Panc1 (cell line): ENCODE results near the gene MEX3A. TPM values are rescaled to one million over a fixed set of nuclear protein-coding genes. Genes with fewer than 3 reads are reported as not detected.

Experiments used
- ATAC-seq: fragments of 200-7000 bp; cut with Tn5 transposase; 2 replicates; pipeline ENCODE4 v1.9.1; 2020; ENCODE audit warnings: mild to moderate bottlenecking, moderate library complexity
- BruUV-seq: library from RNA; stranded (reverse); fragments of 400-500 nt; replicated peaks from 2 replicates; lab custom pipeline; 2021; lab: Mats Ljungman, UMichigan
- CTCF ChIA-PET: fragments of 300-600 bp; sonication (Branson Sonifier 250); formaldehyde crosslinking; loops from one replicate; lab custom pipeline; 2022; ENCODE audit warnings: antibody characterized with exemption; lab: Charles Lee
- POLR2A ChIA-PET: fragments of 300-600 bp; sonication (Branson Sonifier 250); formaldehyde crosslinking; loops from one replicate; lab custom pipeline; 2022; ENCODE audit warnings: antibody characterized with exemption; lab: Charles Lee
- DNase-seq: peaks from one replicate; pipeline ENCODE4 v3.0.0-alpha.2; 2010; ENCODE audit warnings: low read depth, low spot score
- H3K27ac ChIP-seq: 2 replicates; pipeline ENCODE4 v1.5.1; 2011; ENCODE audit warnings: mild to moderate bottlenecking, low read length, inconsistent platforms
- H3K27me3 ChIP-seq: fragments of 200-500 bp; sonication (Bioruptor generic); 2 replicates; pipeline ENCODE4 v1.6.0; 2014; ENCODE audit warnings: low read length, inconsistent platforms; ENCODE audit not compliant: control insufficient read depth, insufficient read depth
- H3K36me3 ChIP-seq: fragments of 200-500 bp; sonication (Bioruptor generic); 2 replicates; pipeline ENCODE4 v1.5.1; 2014; ENCODE audit warnings: inconsistent platforms, mild to moderate bottlenecking, low read length, moderate library complexity; ENCODE audit not compliant: control insufficient read depth, insufficient read depth
- H3K4me1 ChIP-seq: 2 replicates; pipeline ENCODE4 v1.5.1; 2011; ENCODE audit warnings: inconsistent platforms, mild to moderate bottlenecking, low read length, moderate library complexity; ENCODE audit not compliant: control insufficient read depth, insufficient read depth
- H3K4me3 ChIP-seq, 2 experiments: 2 replicates each; pipeline ENCODE4 v1.5.1; 2011 to 2012; ENCODE audit warnings: low read depth in 2 of 2, low read length in 2 of 2, mild to moderate bottlenecking in 2 of 2, inconsistent platforms in 1 of 2, moderate library complexity in 1 of 2
- H3K9me3 ChIP-seq: fragments of 200-500 bp; sonication (Bioruptor generic); 2 replicates; pipeline ENCODE4 v1.5.1; 2014; ENCODE audit warnings: low read depth, mild to moderate bottlenecking, inconsistent platforms, low read length, moderate library complexity; ENCODE audit not compliant: control insufficient read depth, insufficient read depth
- POLR2AphosphoS5 ChIP-seq: IDR thresholded peaks from 2 replicates; pipeline ENCODE4 v1.6.1; 2012; ENCODE audit warnings: mild to moderate bottlenecking, low read depth, low read length, moderate library complexity
- SIN3A ChIP-seq: IDR thresholded peaks from 2 replicates; pipeline ENCODE4 v1.6.1; 2012; ENCODE audit warnings: low read depth, mild to moderate bottlenecking, low read length, moderate library complexity, borderline replicate concordance; ENCODE audit not compliant: insufficient read depth
- TCF7L2 ChIP-seq: IDR thresholded peaks from 2 replicates; pipeline ENCODE4 v1.6.1; 2011; ENCODE audit warnings: mild to moderate bottlenecking, low read depth, low read length, inconsistent platforms
- in situ Hi-C: cut with HindIII; loops from 2 replicates; pipeline ENCODE4 v1.10.0; 2016; ENCODE audit warnings: low sequenced_read_pairs, low pct_unique_long_range_greater_than_20kb
- intact Hi-C: fragments of 100-400 bp; cut with micrococcal nuclease; formaldehyde crosslinking; loops from one replicate; pipeline ENCODE4 v1.10.0; 2022; ENCODE audit not compliant: unreplicated experiment
- total RNA-seq: library from RNA; stranded (reverse); gene quantifications from one replicate; pipeline ENCODE4 v1.2.1, GENCODE V29; 2021; ENCODE audit not compliant: unreplicated experiment
- TF ChIP-seq, protein P1 (sequence below): fragments of 450-650 bp; IDR thresholded peaks from 2 replicates; pipeline ENCODE4 v1.5.1; 2017; ENCODE audit warnings: mild to moderate bottlenecking
- TF ChIP-seq, protein P2 (sequence below), 2 experiments: IDR thresholded peaks; 2 replicates each; pipeline ENCODE4 v1.6.1; 2011 to 2012; ENCODE audit warnings: low read depth in 2 of 2, control low read depth in 1 of 2, low read length in 1 of 2, mild to moderate bottlenecking in 1 of 2, moderate library complexity in 1 of 2; ENCODE audit not compliant: insufficient read depth in 1 of 2

Gene MEX3A
- total RNA-seq, 1 experiment from 2014 or later: 15.8 TPM

DNA sequence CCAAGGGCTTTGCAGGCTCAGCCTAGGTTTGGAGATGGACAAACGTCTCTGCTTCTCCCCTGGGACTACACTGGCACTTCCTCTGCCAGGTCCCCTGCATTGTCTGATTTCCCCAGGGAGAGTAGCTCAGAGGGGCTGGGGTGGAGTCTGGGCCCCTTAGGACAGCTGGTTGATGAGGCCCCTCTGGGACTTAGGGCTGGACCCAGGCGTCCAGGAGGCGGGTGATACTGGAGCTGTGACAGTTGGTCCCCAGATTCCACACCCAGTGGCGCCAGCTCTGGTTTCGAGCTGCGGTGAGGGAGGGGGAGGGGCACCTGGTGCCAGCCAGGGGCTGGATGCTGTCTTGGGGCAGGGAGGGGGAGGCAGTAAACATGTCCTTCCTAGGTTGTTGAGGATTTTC lies 7.4 kb upstream of the MEX3A start:
- Histone ChIP-seq H3K4me1 (peaks cover 9% of the 10 kb centered on the region; the same call in 1 of the 2 replicates), H3K36me3 (no peaks in the 10 kb centered on the region), H3K27ac (no peak overlapping the region), H3K27me3 (no peaks in the 10 kb centered on the region), H3K4me3 (no peak overlapping the region), H3K9me3 (no peaks in the 10 kb centered on the region)
- ATAC-seq (no peak), DNase-seq (no peak)
- ChIA-PET CTCF (interaction anchor here (0.7 kb wide), 1 partner anchor 27 kb away, joined by 7 read pairs; no protein-coding TSS in a partner anchor), POLR2A (interaction anchor here (0.7 kb wide), 1 partner anchor 26 kb away, joined by 8 read pairs; no protein-coding TSS in a partner anchor)
- intact Hi-C loops (loop anchor here (2.0 kb wide), 1 partner anchor 135 kb away; no protein-coding TSS in a partner anchor), in situ Hi-C loops (no loop called here)
- TF ChIP-seq, protein P1, sequence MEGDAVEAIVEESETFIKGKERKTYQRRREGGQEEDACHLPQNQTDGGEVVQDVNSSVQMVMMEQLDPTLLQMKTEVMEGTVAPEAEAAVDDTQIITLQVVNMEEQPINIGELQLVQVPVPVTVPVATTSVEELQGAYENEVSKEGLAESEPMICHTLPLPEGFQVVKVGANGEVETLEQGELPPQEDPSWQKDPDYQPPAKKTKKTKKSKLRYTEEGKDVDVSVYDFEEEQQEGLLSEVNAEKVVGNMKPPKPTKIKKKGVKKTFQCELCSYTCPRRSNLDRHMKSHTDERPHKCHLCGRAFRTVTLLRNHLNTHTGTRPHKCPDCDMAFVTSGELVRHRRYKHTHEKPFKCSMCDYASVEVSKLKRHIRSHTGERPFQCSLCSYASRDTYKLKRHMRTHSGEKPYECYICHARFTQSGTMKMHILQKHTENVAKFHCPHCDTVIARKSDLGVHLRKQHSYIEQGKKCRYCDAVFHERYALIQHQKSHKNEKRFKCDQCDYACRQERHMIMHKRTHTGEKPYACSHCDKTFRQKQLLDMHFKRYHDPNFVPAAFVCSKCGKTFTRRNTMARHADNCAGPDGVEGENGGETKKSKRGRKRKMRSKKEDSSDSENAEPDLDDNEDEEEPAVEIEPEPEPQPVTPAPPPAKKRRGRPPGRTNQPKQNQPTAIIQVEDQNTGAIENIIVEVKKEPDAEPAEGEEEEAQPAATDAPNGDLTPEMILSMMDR: no peak
- TF ChIP-seq SIN3A: no peak
- TF ChIP-seq POLR2AphosphoS5: no peak
- BruUV-seq: no TSS peak

DNA sequence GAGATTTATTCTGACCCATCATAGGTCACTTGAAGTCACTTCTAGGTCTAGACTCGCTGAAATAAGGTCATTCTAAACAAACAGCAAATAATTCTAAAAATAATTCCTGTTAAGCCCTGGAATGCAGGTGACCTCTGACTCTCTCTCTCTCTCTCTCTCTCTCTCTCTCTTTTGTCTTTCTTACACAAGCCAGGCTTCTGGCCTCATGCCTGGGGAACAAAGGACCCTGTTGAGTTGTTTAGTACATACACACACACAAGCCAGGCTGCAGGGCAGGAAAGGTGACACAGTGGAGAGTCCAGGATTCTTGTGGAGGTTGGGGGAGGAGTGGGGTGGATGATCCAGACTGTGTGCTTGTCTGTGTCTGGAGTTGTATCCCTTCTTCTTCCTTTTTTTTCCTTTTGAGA lies 4.0 kb upstream of the MEX3A start:
- H3K9me3 ChIP-seq: no peaks in the 10 kb centered on the region
- no peaks in the 10 kb centered on the region; the same call in 1 of the 2 replicates for H3K36me3 ChIP-seq
- DNase-seq (no peak), ATAC-seq (no peak)
- no peak overlapping the region for H3K27ac ChIP-seq
- ChIA-PET POLR2A (interaction anchor here (0.7 kb wide), 1 partner anchor 137 kb away, joined by 3 read pairs; no protein-coding TSS in a partner anchor), CTCF (no interaction called here)
- no TSS peak for BruUV-seq
- intact Hi-C loops (no loop called here), in situ Hi-C loops (no loop called here)
- TF ChIP-seq POLR2AphosphoS5 (no peak), SIN3A (no peak), TCF7L2 (no peak)
- TF ChIP-seq, protein P1: no peak
- TF ChIP-seq, protein P2, sequence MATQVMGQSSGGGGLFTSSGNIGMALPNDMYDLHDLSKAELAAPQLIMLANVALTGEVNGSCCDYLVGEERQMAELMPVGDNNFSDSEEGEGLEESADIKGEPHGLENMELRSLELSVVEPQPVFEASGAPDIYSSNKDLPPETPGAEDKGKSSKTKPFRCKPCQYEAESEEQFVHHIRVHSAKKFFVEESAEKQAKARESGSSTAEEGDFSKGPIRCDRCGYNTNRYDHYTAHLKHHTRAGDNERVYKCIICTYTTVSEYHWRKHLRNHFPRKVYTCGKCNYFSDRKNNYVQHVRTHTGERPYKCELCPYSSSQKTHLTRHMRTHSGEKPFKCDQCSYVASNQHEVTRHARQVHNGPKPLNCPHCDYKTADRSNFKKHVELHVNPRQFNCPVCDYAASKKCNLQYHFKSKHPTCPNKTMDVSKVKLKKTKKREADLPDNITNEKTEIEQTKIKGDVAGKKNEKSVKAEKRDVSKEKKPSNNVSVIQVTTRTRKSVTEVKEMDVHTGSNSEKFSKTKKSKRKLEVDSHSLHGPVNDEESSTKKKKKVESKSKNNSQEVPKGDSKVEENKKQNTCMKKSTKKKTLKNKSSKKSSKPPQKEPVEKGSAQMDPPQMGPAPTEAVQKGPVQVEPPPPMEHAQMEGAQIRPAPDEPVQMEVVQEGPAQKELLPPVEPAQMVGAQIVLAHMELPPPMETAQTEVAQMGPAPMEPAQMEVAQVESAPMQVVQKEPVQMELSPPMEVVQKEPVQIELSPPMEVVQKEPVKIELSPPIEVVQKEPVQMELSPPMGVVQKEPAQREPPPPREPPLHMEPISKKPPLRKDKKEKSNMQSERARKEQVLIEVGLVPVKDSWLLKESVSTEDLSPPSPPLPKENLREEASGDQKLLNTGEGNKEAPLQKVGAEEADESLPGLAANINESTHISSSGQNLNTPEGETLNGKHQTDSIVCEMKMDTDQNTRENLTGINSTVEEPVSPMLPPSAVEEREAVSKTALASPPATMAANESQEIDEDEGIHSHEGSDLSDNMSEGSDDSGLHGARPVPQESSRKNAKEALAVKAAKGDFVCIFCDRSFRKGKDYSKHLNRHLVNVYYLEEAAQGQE (IDR thresholded peaks at IDR 0.05; ENCODE audit: insufficient read depth in 1 of 2, low read depth in 2 of 2, low read length in 1 of 2): no peak
- peaks cover 12% of the 10 kb centered on the region; the same call in 1 of the 2 replicates for H3K4me1 ChIP-seq
- no peak overlapping the region for H3K4me3 ChIP-seq
- no peaks in the 10 kb centered on the region for H3K27me3 ChIP-seq
